ENCODE results near the gene GOLGA6L7.
"Not testable (repeated sequence)": the region's sequence is repeated elsewhere in the genome, so short reads cannot be mapped to it uniquely, and the experiment has no call there.

Gene GOLGA6L7

DNA sequence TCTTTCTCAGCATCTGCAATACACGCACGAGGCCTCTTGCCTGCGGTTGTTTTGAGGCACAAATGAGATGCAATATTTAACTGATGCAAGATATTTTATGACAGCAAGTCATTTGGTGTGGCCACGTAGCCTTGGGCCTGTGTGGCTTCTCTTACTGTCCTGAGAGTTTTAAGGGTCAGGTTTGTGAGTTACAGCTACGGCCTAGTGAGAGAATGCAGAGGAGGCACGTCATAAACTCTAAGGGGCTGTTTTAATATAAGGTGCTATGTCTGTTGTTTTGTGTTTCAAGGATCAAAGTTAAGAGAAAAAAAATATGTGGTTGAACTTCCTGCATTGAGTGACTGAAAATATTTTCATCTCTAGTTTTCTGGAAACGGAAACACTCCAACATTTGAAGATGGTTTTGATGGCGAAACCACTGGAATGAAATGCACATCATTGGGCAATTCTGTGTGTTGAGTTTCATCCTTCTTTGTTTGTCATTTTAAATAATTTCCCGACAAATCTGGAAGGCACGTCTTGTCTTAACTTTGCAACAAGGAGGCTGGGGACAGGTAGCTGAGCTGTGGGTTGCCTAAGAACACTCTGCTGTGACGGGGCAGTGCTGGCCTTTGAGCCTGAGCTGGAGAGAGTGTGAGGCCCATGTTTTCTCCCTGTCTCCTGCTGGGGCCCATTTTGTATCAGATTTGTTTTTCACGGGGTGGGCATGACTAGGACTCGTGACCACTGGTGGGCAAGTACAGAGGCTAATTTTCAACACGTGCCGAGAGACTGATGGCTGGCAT is 42.5 kb upstream of the GOLGA6L7 start:
- H2AFZ ChIP-seq (ENCODE audit: insufficient read depth, low read length, poor library complexity): no peak overlapping the region
- DNase-seq: no peak
- no peak overlapping the region for H3K4me3 ChIP-seq (ENCODE audit: low read depth, low read length)
- H3K27ac ChIP-seq (ENCODE audit: low read depth, low read length): no peak overlapping the region
- no peak overlapping the region for H3K18ac ChIP-seq (ENCODE audit: low read length)
- H3K14ac ChIP-seq (ENCODE audit: low read length): no peak overlapping the region
- H4K12ac ChIP-seq (ENCODE audit: low read depth, low read length): no peak overlapping the region
- no peak overlapping the region for H3K4me2 ChIP-seq (ENCODE audit: low read length)
- no peak overlapping the region for H2BK5ac ChIP-seq (ENCODE audit: low read depth, low read length, poor library complexity)
- no peaks in the 10 kb centered on the region for H3K79me2 ChIP-seq (ENCODE audit: control insufficient read depth, insufficient read depth, low read length, poor library complexity)
- no peaks in the 10 kb centered on the region for H3K36me3 ChIP-seq (ENCODE audit: control insufficient read depth in 1 of 2, insufficient read depth in 2 of 2, low read length in 2 of 2)
- no peak overlapping the region for H2BK120ac ChIP-seq (ENCODE audit: insufficient read depth, low read length, poor library complexity)
- no peaks in the 10 kb centered on the region for H3K4me1 ChIP-seq (ENCODE audit: control insufficient read depth in 1 of 2, insufficient read depth in 2 of 2, low read length in 2 of 2)
- no peak overlapping the region for H2BK12ac ChIP-seq (ENCODE audit: low read length)
- H3K23ac ChIP-seq (ENCODE audit: low read length): no peak overlapping the region
- H3K79me1 ChIP-seq (ENCODE audit: low read length): no peaks in the 10 kb centered on the region
- no peak overlapping the region for H4K8ac ChIP-seq (ENCODE audit: low read depth, low read length)
- H2AK5ac ChIP-seq (ENCODE audit: low read length): no peak overlapping the region
- no peak overlapping the region for H4K91ac ChIP-seq (ENCODE audit: low read depth, low read length)
- H3K9me3 ChIP-seq (ENCODE audit: insufficient read depth, low read depth, low read length): no peaks in the 10 kb centered on the region
- H3K9ac ChIP-seq (ENCODE audit: low read length): no peak overlapping the region
- H3K27me3 ChIP-seq (ENCODE audit: insufficient read depth, low read length): peaks cover 19% of the 10 kb centered on the region
- H3K4ac ChIP-seq (ENCODE audit: low read depth, low read length): no peak overlapping the region
- WGBS (ENCODE audit: extremely low coverage, insufficient coverage, insufficient read length): no CpG with 5 or more reads among the region's 15 CpGs

DNA sequence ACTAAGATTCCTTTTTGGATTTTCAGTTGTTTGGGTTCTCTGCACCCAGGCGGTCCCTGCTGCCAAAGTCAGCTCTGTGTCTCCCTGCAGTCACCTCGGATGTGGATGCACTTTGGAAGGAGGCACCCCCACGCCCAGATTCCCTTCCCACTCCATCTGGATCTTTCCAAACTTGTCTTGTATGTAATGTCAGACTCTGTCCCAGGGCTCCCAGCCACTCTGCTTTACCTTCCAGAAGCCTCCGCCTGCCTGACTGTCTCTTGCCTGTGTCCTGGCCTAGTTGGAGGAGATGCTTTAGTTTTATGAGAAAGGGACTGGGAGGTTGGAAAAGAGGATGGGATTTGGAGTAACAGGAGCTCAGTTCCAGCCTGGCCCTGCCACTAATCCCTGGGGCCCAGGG is 41.8 kb upstream of the GOLGA6L7 start:
- WGBS (ENCODE audit: extremely low coverage, insufficient coverage, insufficient read length): no CpG with 5 or more reads among the region's 4 CpGs
- not testable (repeated sequence) for H3K23ac ChIP-seq (ENCODE audit: low read length); DNase-seq; H3K79me1 ChIP-seq (ENCODE audit: low read length); H3K27ac ChIP-seq (ENCODE audit: low read depth, low read length); H3K79me2 ChIP-seq (ENCODE audit: control insufficient read depth, insufficient read depth, low read length, poor library complexity); H3K18ac ChIP-seq (ENCODE audit: low read length); H3K4me2 ChIP-seq (ENCODE audit: low read length); H2BK5ac ChIP-seq (ENCODE audit: low read depth, low read length, poor library complexity); H4K8ac ChIP-seq (ENCODE audit: low read depth, low read length); H3K9me3 ChIP-seq (ENCODE audit: insufficient read depth, low read depth, low read length); H3K9ac ChIP-seq (ENCODE audit: low read length); H3K36me3 ChIP-seq (ENCODE audit: control insufficient read depth in 1 of 2, insufficient read depth in 2 of 2, low read length in 2 of 2); H4K91ac ChIP-seq (ENCODE audit: low read depth, low read length); H3K14ac ChIP-seq (ENCODE audit: low read length); H2BK12ac ChIP-seq (ENCODE audit: low read length); H3K4me1 ChIP-seq (ENCODE audit: control insufficient read depth in 1 of 2, insufficient read depth in 2 of 2, low read length in 2 of 2); H2AFZ ChIP-seq (ENCODE audit: insufficient read depth, low read length, poor library complexity); H3K4me3 ChIP-seq (ENCODE audit: low read depth, low read length); H2BK120ac ChIP-seq (ENCODE audit: insufficient read depth, low read length, poor library complexity); H2AK5ac ChIP-seq (ENCODE audit: low read length); H4K12ac ChIP-seq (ENCODE audit: low read depth, low read length); H3K4ac ChIP-seq (ENCODE audit: low read depth, low read length)
- H3K27me3 ChIP-seq (ENCODE audit: insufficient read depth, low read length): peaks cover 24% of the 10 kb centered on the region

DNA sequence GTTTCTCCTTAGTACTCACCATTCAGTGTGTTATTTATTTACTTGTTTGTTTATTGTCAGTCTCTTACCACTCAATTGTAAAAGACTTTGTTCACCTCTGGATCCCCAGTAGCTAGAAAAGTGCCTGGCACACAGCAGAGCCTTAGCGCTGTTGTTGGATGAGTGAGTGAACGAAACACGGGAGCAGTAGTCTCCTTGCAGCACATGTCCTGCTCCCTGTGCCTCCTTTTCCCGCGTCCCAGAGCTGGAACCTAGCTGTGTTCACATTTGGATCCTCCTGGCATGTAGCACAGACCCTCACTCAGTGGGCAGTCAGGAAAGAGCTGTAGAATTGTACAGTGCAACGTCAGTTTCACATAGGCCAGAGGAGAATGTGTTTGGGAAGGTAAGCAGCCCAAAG is 41.4 kb upstream of the GOLGA6L7 start:
- not testable (repeated sequence) for H2BK12ac ChIP-seq (ENCODE audit: low read length); H3K79me2 ChIP-seq (ENCODE audit: control insufficient read depth, insufficient read depth, low read length, poor library complexity)
- no CpG with 5 or more reads among the region's 6 CpGs for WGBS (ENCODE audit: extremely low coverage, insufficient coverage, insufficient read length)

DNA sequence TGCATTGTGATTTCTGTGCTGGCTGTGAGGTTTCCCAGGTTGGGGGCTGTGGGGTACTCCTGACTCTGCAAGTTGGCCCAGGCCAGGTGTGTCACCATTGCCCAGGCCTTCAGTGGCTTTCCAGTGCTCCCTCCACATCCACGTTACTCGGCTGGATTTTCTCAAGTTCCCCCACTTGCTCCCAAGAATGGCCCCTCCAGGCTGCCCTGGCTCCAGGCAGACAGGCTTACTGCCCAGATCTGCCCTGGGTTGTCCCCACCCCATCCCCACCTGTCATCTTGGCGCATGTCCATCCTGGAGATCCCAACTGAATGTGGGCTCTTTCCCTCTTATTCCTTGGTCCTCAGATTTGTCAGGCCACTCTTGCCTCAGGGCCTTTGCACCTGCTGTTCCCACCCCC is 40.9 kb upstream of the GOLGA6L7 start:
- H3K79me1 ChIP-seq (ENCODE audit: low read length): no peaks in the 10 kb centered on the region
- no peak overlapping the region for H3K9ac ChIP-seq (ENCODE audit: low read length)
- H3K14ac ChIP-seq (ENCODE audit: low read length): no peak overlapping the region
- no CpG with 5 or more reads among the region's 3 CpGs for WGBS (ENCODE audit: extremely low coverage, insufficient coverage, insufficient read length)
- H2AK5ac ChIP-seq (ENCODE audit: low read length): no peak overlapping the region
- no peak overlapping the region for H2BK120ac ChIP-seq (ENCODE audit: insufficient read depth, low read length, poor library complexity)
- peaks cover 29% of the 10 kb centered on the region for H3K27me3 ChIP-seq (ENCODE audit: insufficient read depth, low read length)
- H2BK12ac ChIP-seq (ENCODE audit: low read length): no peak overlapping the region
- no peak overlapping the region for H2BK5ac ChIP-seq (ENCODE audit: low read depth, low read length, poor library complexity)
- H3K4me2 ChIP-seq (ENCODE audit: low read length): no peak overlapping the region
- no peak overlapping the region for H2AFZ ChIP-seq (ENCODE audit: insufficient read depth, low read length, poor library complexity)
- H4K8ac ChIP-seq (ENCODE audit: low read depth, low read length): no peak overlapping the region
- no peaks in the 10 kb centered on the region for H3K36me3 ChIP-seq (ENCODE audit: control insufficient read depth in 1 of 2, insufficient read depth in 2 of 2, low read length in 2 of 2)
- DNase-seq: no peak
- no peak overlapping the region for H3K18ac ChIP-seq (ENCODE audit: low read length)
- H3K4me3 ChIP-seq (ENCODE audit: low read depth, low read length): no peak overlapping the region
- H4K91ac ChIP-seq (ENCODE audit: low read depth, low read length): no peak overlapping the region
- H3K4ac ChIP-seq (ENCODE audit: low read depth, low read length): no peak overlapping the region
- no peak overlapping the region for H3K27ac ChIP-seq (ENCODE audit: low read depth, low read length)
- H3K4me1 ChIP-seq (ENCODE audit: control insufficient read depth in 1 of 2, insufficient read depth in 2 of 2, low read length in 2 of 2): peaks cover 4 to 6% of the 10 kb centered on the region in 2 experiments
- H4K12ac ChIP-seq (ENCODE audit: low read depth, low read length): no peak overlapping the region
- no peaks in the 10 kb centered on the region for H3K79me2 ChIP-seq (ENCODE audit: control insufficient read depth, insufficient read depth, low read length, poor library complexity)
- no peak overlapping the region for H3K23ac ChIP-seq (ENCODE audit: low read length)
- no peaks in the 10 kb centered on the region for H3K9me3 ChIP-seq (ENCODE audit: insufficient read depth, low read depth, low read length)

More for the DNA sequence above, 41.4 kb upstream of the GOLGA6L7 start:
- H3K23ac ChIP-seq (ENCODE audit: low read length); H3K79me1 ChIP-seq (ENCODE audit: low read length); H3K4me2 ChIP-seq (ENCODE audit: low read length); H2AK5ac ChIP-seq (ENCODE audit: low read length); H4K91ac ChIP-seq (ENCODE audit: low read depth, low read length); H3K36me3 ChIP-seq (ENCODE audit: control insufficient read depth in 1 of 2, insufficient read depth in 2 of 2, low read length in 2 of 2); H2BK5ac ChIP-seq (ENCODE audit: low read depth, low read length, poor library complexity); H3K9ac ChIP-seq (ENCODE audit: low read length); H2AFZ ChIP-seq (ENCODE audit: insufficient read depth, low read length, poor library complexity); H3K4me1 ChIP-seq (ENCODE audit: control insufficient read depth in 1 of 2, insufficient read depth in 2 of 2, low read length in 2 of 2); H3K14ac ChIP-seq (ENCODE audit: low read length); H3K4me3 ChIP-seq (ENCODE audit: low read depth, low read length); DNase-seq; H3K4ac ChIP-seq (ENCODE audit: low read depth, low read length); H3K9me3 ChIP-seq (ENCODE audit: insufficient read depth, low read depth, low read length); H2BK120ac ChIP-seq (ENCODE audit: insufficient read depth, low read length, poor library complexity); H3K18ac ChIP-seq (ENCODE audit: low read length); H4K8ac ChIP-seq (ENCODE audit: low read depth, low read length); H4K12ac ChIP-seq (ENCODE audit: low read depth, low read length); H3K27ac ChIP-seq (ENCODE audit: low read depth, low read length): not testable (repeated sequence)
- H3K27me3 ChIP-seq (ENCODE audit: insufficient read depth, low read length): peaks cover 27% of the 10 kb centered on the region
